Glomerular visceral epithelial cell (primary cell): ENCODE data around the gene INSC.

Source experiments
- DNase-seq: peaks from one replicate; pipeline ENCODE4 v3.0.0-alpha.2; 2016; ENCODE audit errors: extremely low spot score

Gene INSC

GRCh38 chr11:15108592-15109130 is 6.1 kb upstream of the INSC start:
- no peak for DNase-seq

- DNase-seq, result no peak
These were observed 5.1 kb upstream of the INSC start for GRCh38 chr11:15109602-15110001.

- DNase-seq, result no peak
These were observed 3.5 kb upstream of the INSC start for GRCh38 chr11:15111215-15111614.

GRCh38 chr11:15112131-15112541 is 2.6 kb upstream of the INSC start:
- no peak for DNase-seq

GRCh38 chr11:15113381-15113780 is 1.3 kb upstream of the INSC start:
- DNase-seq, result peak; percentile 56

GRCh38 chr11:15115686-15116085 is 963 bp downstream of the INSC start:
- no peak for DNase-seq

- DNase-seq, result no peak
These were observed 3.0 kb downstream of the INSC start for GRCh38 chr11:15117751-15118150.

- DNase-seq, result no peak
These were observed 3.7 kb downstream of the INSC start for GRCh38 chr11:15118431-15118830.

- no peak for DNase-seq
These were observed 4.6 kb downstream of the INSC start for GRCh38 chr11:15119352-15119751.

- no peak for DNase-seq
These were observed 5.1 kb downstream of the INSC start for GRCh38 chr11:15119826-15120225.

GRCh38 chr11:15123849-15124248 is 9.1 kb downstream of the INSC start:
- DNase-seq, result peak; percentile 85

- no peak for DNase-seq
These were observed 9.8 kb downstream of the INSC start for GRCh38 chr11:15124528-15124927.

- no peak for DNase-seq
These were observed 12.6 kb downstream of the INSC start for GRCh38 chr11:15127341-15127740.

- no peak for DNase-seq
These were observed 13.9 kb downstream of the INSC start for GRCh38 chr11:15128621-15129020.

- DNase-seq, result no peak
These were observed 21.4 kb downstream of the INSC start for GRCh38 chr11:15136166-15136565.

- DNase-seq, result no peak
These were observed 24.5 kb downstream of the INSC start for GRCh38 chr11:15139096-15139770.

- DNase-seq, result no peak
These were observed 25.4 kb downstream of the INSC start for GRCh38 chr11:15139958-15140659.

- no peak for DNase-seq
These were observed 26.7 kb downstream of the INSC start for GRCh38 chr11:15141381-15141780.

- DNase-seq, result no peak
These were observed 28.1 kb downstream of the INSC start for GRCh38 chr11:15142838-15143237.

- DNase-seq, result no peak
These were observed 29.1 kb downstream of the INSC start for GRCh38 chr11:15143855-15144254.

- DNase-seq, result no peak
These were observed 29.6 kb downstream of the INSC start for GRCh38 chr11:15144347-15144746.

- no peak for DNase-seq
These were observed 30.4 kb downstream of the INSC start for GRCh38 chr11:15145151-15145550.

- DNase-seq, result no peak
These were observed 30.9 kb downstream of the INSC start for GRCh38 chr11:15145615-15146014.
